Inflammatory macrophage (primary cell): Measurements from ENCODE around the gene ULK3.

ENCODE experiments used
- DNase-seq, 2 donors: peaks; one replicate each; pipeline ENCODE4 v3.0.0-alpha.2; 2020 to 2022

The ULK3 gene

DNA sequence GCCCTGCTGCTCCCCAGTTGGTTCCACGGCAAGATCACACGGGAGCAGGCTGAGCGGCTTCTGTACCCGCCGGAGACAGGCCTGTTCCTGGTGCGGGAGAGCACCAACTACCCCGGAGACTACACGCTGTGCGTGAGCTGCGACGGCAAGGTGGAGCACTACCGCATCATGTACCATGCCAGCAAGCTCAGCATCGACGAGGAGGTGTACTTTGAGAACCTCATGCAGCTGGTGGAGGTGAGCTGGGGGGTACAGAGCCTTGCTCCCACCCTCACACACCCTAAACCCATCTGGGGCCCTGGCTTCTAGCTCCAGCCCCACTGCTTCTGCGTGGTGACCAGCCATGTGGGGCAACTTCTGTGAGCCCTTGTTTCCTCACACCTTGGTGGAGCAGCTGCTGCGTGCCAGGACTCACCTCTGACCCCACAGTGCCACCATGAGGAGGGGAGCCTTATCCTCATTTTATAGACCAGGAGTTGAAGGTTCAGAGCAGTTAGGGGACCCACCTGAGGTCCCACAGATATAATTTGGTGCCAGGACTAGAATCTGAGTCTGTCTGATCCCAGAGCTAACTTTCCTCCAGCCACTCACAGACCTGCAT is 43.6 kb downstream of the ULK3 start:
- DNase-seq: no peak

DNA sequence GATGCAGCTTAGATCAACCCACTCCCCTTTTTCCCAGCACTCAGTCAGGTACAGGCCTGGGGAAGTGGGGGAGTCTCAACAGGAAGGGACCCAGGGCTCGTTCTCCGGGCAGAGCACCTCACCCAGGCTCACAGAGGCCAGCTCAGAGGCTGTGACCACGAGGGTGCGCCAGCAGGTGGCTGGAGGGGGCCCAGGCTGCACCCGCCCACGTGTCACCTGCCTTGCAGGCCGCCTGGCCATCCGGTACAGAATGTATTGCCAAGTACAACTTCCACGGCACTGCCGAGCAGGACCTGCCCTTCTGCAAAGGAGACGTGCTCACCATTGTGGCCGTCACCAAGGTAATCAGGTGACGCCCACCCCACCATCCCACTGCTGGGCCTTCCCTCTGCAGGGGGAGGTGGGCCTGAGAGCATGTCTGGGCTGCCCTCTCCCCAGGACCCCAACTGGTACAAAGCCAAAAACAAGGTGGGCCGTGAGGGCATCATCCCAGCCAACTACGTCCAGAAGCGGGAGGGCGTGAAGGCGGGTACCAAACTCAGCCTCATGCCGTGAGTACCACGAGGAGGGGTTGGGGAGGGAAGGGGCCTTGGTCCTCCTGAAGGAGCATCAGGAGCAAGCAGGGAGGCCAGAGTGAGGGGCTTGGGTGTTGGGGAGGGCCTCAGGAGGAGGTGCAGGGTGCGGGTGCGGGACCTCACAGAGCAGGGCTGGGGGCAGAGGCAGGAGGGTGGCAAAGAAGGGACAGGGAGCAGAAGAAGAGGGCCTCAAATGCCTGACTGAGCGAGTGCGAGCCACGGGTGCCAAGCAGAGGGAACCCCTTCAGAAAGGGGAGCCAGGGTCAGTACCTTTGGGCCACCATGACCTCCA is 44.3 kb downstream of the ULK3 start:
- DNase-seq: no peak

DNA sequence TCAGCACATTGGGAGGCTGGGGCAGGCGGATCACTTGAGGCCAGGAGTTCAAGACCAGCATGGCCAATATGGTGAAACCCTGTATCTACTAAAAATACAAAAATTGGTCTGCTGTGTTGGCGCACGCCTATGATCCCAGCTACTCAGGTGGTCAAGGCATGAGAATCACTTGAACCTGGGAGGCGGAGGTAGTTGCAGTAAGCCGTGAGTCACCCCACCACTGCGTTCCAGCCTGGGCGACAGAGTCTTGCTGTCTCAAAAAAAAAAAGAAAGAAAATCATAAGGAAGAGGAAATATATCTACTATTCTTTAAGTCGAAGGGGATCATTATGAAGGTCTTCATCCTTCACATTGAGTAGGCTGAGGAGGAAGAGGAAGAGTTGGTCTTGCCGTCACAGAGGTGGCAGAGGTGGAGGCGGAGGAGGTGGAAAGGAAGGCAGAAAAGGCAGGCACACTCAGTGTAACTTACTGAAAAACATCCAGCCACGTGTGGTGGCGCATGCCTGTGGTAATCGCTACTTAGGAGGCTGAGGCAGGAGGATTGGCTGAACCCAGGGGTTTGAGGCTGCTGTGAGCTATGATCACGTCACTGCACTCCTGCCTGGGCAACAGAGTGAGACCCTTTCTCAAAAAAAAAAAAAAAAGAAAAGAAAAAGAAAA is 46.9 kb downstream of the ULK3 start:
- DNase-seq: peak in 1 of 2 donors; percentile 34

- no peak for DNase-seq
Observed at GRCh38 chr15:74794970-74795349, 48.0 kb downstream of the ULK3 start.

- DNase-seq: no peak
Observed at GRCh38 chr15:74794248-74794969, 48.5 kb downstream of the ULK3 start.

DNA sequence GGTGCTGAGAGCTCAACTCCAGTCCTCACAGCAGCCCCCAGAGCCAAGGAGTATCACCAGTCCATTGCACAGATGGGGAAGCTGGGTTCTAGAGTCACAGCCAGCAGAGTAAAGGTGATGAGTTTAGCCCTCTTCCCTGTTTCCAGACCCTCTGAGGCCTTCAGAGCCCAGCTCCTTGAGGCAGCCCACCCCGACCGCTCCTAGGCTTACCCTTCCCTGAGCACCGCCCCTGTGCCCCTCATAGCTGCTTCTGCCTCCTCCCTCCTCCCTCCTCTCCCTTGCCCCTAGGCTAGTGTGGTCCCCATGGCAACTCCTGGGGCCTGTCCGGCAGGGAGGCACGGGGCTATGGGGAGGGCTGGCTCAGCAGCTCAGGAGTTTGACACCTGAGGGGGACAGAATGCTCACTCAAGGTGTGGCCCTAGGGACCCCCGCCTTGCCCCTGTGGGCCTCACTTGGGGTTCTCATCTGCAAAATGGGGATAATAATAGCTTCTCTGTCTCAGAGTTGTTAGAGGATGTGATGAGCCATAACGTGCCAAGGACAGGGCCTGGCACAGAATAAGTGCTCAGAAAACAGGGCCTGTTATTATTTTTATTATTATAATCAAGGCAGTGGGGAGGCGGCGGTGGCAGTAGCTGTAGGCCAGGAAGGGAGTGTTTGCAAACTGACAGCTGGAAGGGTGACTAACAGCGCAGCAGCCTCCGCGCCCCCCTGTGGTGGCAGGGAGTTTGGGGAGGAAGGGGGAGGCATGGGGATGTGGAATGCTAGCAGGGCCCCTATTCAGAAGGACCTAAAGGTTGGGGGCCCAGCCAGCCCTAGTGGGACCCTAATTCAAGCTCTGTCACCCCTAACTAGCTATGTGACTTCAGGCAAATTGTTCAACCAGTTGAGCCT is 49.6 kb downstream of the ULK3 start:
- DNase-seq: peak in 1 of 2 donors; percentile 51

- DNase-seq: no peak
Observed at GRCh38 chr15:74792227-74793016, 50.5 kb downstream of the ULK3 start.

- DNase-seq: no peak
Observed at GRCh38 chr15:74791667-74792066, 51.3 kb downstream of the ULK3 start.

- DNase-seq: no peak
Observed at GRCh38 chr15:74791007-74791406, 51.9 kb downstream of the ULK3 start.

DNA sequence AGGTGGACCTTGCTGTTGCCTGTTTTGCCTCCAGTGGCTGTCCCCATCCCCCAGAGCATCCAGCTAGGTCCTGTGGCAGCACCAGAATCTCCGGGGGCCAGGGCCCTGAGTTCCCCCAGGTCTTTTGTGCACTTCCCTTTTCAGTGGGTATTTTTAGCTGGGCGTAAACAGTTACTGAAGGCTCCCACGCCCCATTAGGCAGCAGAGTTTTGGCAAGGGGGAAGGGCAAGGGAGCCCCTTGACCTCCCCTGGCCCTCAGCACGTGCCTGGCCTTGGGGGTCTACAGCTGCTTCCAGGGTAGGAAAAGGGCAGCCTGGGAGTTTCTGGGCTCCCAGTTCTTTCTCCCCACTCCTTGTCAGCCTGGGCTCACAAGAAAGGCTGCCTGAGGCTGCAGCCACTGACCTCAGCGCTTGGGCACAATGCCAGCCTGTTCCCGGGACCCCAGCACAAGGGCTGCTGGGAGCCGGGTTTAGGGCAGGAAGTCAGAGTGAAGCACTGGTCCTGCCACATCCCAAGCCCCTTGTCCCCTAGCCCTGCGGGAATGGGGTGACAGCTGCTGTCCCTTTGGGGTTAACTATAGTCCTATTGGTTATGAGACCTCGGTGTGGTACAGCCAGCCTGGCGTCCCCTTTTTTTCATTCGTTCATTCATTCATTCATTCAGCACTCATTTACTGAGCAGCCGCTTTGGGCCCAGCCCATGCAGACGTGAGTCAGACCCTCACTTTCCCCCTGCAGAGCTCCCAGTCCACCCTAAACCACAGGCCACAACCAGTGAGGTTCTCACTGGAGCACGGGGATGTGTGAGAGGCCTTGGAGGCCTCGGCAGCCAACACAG is 52.7 kb downstream of the ULK3 start:
- DNase-seq: peak; percentile 70 to 76

DNA sequence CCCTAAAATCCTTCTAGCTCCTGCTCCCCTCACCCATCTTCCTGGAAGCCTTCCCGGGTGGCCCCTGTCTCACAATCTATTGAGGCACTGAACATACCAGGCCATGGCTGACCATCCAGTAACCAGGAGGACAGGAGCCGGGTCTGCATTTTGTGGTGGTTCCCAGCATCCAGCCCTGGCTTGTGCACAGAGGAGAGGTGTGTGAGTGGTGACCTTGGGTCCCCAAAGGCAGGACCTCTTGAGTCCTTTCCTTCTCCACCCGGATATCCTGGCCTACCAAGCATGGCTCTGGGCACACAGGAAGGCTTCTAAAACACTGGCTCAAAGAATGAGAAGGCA is 53.2 kb downstream of the ULK3 start:
- no peak for DNase-seq

GRCh38 chr15:74789171-74789631 is 53.8 kb downstream of the ULK3 start:
- DNase-seq: no peak

- peak; percentile 28 to 32 for DNase-seq
Observed at GRCh38 chr15:74788683-74789151, 54.2 kb downstream of the ULK3 start.

DNA sequence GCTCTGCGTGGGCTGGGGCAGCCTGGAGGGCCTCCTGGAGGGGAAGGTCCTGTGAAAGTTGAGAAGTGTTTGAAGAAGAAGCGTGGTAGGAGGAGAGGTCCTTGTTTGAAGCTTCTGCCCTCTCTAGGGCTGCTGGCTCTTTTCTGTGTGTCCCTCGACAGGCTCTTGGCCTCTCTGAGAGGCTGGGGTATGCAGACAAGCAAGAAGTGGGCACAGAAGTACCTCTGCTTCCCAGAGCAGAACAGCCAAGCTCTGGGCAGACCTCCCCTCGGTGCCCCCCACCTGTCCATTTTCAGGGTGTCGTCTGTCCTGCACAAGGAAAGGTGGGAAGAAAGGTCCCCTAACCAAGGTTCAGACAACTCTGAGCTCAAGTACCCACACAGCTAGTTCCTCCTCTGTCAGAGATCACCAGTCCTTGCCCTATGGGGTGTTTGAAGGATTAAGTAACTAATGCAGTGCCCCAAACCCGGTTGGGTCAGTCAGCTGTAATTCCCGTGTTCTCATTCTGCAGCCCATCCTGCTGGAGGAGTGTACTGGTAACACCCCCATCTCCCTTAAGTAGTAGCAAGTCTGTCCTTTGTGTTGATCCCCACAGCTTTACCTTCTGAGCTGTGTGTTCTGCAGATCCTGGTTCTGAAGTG is 54.8 kb downstream of the ULK3 start:
- DNase-seq: peak; percentile 80 to 87

GRCh38 chr15:74787251-74788041 is 55.5 kb downstream of the ULK3 start:
- DNase-seq: peak; percentile 96

- peak; percentile 67 to 79 for DNase-seq
Observed at GRCh38 chr15:74786551-74787165, 56.3 kb downstream of the ULK3 start.
